HEK293 (cell line): ENCODE measurements around the gene TMEM135.

Experiments
- CTCF ChIA-PET: fragments of 350-600 bp; formaldehyde crosslinking; extraction: SDS; loops from one replicate; lab custom pipeline; 2021; ENCODE audit warnings: antibody characterized with exemption; lab: Yijun Ruan, JAX
- POLR2A ChIA-PET: fragments of 300-600 bp; formaldehyde crosslinking; extraction: SDS; loops from one replicate; lab custom pipeline; 2020; ENCODE audit warnings: antibody characterized with exemption, inconsistent platforms; lab: Yijun Ruan, JAX
- H3K27ac ChIP-seq: fragments of 200-500 bp; sonication (Bioruptor generic); 2 replicates; pipeline ENCODE4 v1.5.1; 2014; ENCODE audit warnings: low read depth, low read length, control low read depth, inconsistent platforms; ENCODE audit errors: extremely low read depth
- H3K36me3 ChIP-seq, 2 experiments: fragments of 200-500 bp in 1 of 2; sonication (Bioruptor generic) in 1 of 2; 1 replicate in 1 of 2; 2 replicates in 1 of 2; pipeline ENCODE4 v1.5.1; 2014 to 2017; ENCODE audit warnings: inconsistent platforms in 2 of 2, low read length in 2 of 2; ENCODE audit not compliant: control insufficient read depth in 2 of 2, insufficient read depth in 1 of 2
- H3K4me1 ChIP-seq: fragments of 200-500 bp; sonication (Bioruptor generic); 2 replicates; pipeline ENCODE4 v1.5.1; 2014; ENCODE audit warnings: mild to moderate bottlenecking, low read length, inconsistent platforms; ENCODE audit not compliant: control insufficient read depth, insufficient read depth
- H3K4me3 ChIP-seq: 2 replicates; pipeline ENCODE4 v1.5.1; 2011; ENCODE audit warnings: low read depth, mild to moderate bottlenecking, control low read depth, low read length, moderate library complexity
- H3K9me3 ChIP-seq: fragments of 200-500 bp; sonication (Bioruptor generic); 2 replicates; pipeline ENCODE4 v1.5.1; 2014; ENCODE audit warnings: low read depth, low read length, inconsistent platforms; ENCODE audit not compliant: control insufficient read depth, insufficient read depth
- FEZF1 ChIP-seq: fragments of 450-650 bp; formaldehyde crosslinking; IDR thresholded peaks from 2 replicates; pipeline ENCODE4 v1.5.1; 2016; ENCODE audit warnings: missing biosample characterization, missing genetic modification characterization
- IKZF3 ChIP-seq: fragments of 450-650 bp; IDR thresholded peaks from 2 replicates; pipeline ENCODE4 v1.5.0; 2018; ENCODE audit warnings: missing biosample characterization, mild to moderate bottlenecking, missing genetic modification characterization, moderate library complexity
- KLF10 ChIP-seq: fragments of 450-650 bp; IDR thresholded peaks from 2 replicates; pipeline ENCODE4 v1.5.1; 2018; ENCODE audit warnings: missing biosample characterization, mild to moderate bottlenecking, missing genetic modification characterization
- PRDM1 ChIP-seq: fragments of 450-650 bp; formaldehyde crosslinking; IDR thresholded peaks from 2 replicates; pipeline ENCODE4; 2016; ENCODE audit warnings: missing biosample characterization, missing genetic modification characterization
- PRDM2 ChIP-seq: fragments of 450-650 bp; formaldehyde crosslinking; IDR thresholded peaks from 2 replicates; pipeline ENCODE4 v1.5.1; 2016; ENCODE audit warnings: missing biosample characterization, missing genetic modification characterization, borderline replicate concordance
- ZBTB44 ChIP-seq: fragments of 450-650 bp; IDR thresholded peaks from 2 replicates; pipeline ENCODE4 v1.5.1; 2018; ENCODE audit warnings: missing biosample characterization, mild to moderate bottlenecking, missing genetic modification characterization
- ZNF169 ChIP-seq: fragments of 450-650 bp; formaldehyde crosslinking; IDR thresholded peaks from 2 replicates; pipeline ENCODE4 v1.5.1; 2016; ENCODE audit warnings: missing biosample characterization, missing genetic modification characterization
- ZNF174 ChIP-seq: fragments of 450-650 bp; formaldehyde crosslinking; IDR thresholded peaks from 2 replicates; pipeline ENCODE4 v1.5.0; 2017; ENCODE audit warnings: missing biosample characterization, mild to moderate bottlenecking, missing genetic modification characterization
- ZNF18 ChIP-seq: fragments of 450-650 bp; formaldehyde crosslinking; IDR thresholded peaks from 2 replicates; pipeline ENCODE4 v1.5.1; 2016; ENCODE audit warnings: missing biosample characterization, missing genetic modification characterization
- ZNF221 ChIP-seq: fragments of 450-650 bp; formaldehyde crosslinking; IDR thresholded peaks from 2 replicates; pipeline ENCODE4 v1.5.1; 2017; ENCODE audit warnings: missing biosample characterization, missing genetic modification characterization, borderline replicate concordance
- ZNF248 ChIP-seq: fragments of 450-650 bp; formaldehyde crosslinking; IDR thresholded peaks from 2 replicates; pipeline ENCODE4 v1.5.1; 2017; ENCODE audit warnings: missing biosample characterization, missing genetic modification characterization
- ZNF274 ChIP-seq, 2 experiments: fragments of 200-500 bp in 1 of 2; fragments of 450-650 bp in 1 of 2; sonication (Bioruptor generic) in 1 of 2; formaldehyde crosslinking in 1 of 2; IDR thresholded peaks; 2 replicates each; pipeline versions ENCODE4 v1.5.1 to v1.6.1; 2014 to 2016; ENCODE audit warnings: borderline replicate concordance in 1 of 2, inconsistent platforms in 1 of 2, low read length in 1 of 2, missing biosample characterization in 1 of 2, missing genetic modification characterization in 1 of 2
- ZNF350 ChIP-seq: fragments of 450-650 bp; formaldehyde crosslinking; IDR thresholded peaks from 2 replicates; pipeline ENCODE4 v1.5.0; 2017; ENCODE audit warnings: missing biosample characterization, mild to moderate bottlenecking, missing genetic modification characterization
- ZNF549 ChIP-seq: fragments of 450-650 bp; IDR thresholded peaks from 2 replicates; pipeline ENCODE4 v1.5.1; 2018; ENCODE audit warnings: missing biosample characterization, missing genetic modification characterization, mild to moderate bottlenecking, inconsistent platforms, moderate library complexity
- ZNF555 ChIP-seq: fragments of 450-650 bp; formaldehyde crosslinking; conservative IDR thresholded peaks from 2 replicates; pipeline ENCODE4 v1.5.1; 2017; ENCODE audit warnings: missing biosample characterization, mild to moderate bottlenecking, missing genetic modification characterization, inconsistent platforms
- ZNF596 ChIP-seq: fragments of 450-650 bp; IDR thresholded peaks from 2 replicates; pipeline ENCODE4 v1.5.0; 2018; ENCODE audit warnings: missing biosample characterization, mild to moderate bottlenecking, missing genetic modification characterization, moderate library complexity
- ZNF610 ChIP-seq: fragments of 450-650 bp; formaldehyde crosslinking; IDR thresholded peaks from 2 replicates; pipeline ENCODE4 v1.5.1; 2016; ENCODE audit warnings: missing biosample characterization, missing genetic modification characterization, borderline replicate concordance
- ZNF621 ChIP-seq: fragments of 450-650 bp; formaldehyde crosslinking; IDR thresholded peaks from 2 replicates; pipeline ENCODE4 v1.5.1; 2017; ENCODE audit warnings: missing biosample characterization, missing genetic modification characterization
- ZNF623 ChIP-seq: fragments of 450-650 bp; formaldehyde crosslinking; IDR thresholded peaks from 2 replicates; pipeline ENCODE4 v1.5.1; 2016; ENCODE audit warnings: missing biosample characterization, missing genetic modification characterization
- ZNF660 ChIP-seq: fragments of 450-650 bp; IDR thresholded peaks from 2 replicates; pipeline ENCODE4 v1.5.1; 2018; ENCODE audit warnings: missing biosample characterization, mild to moderate bottlenecking, missing genetic modification characterization
- ZNF677 ChIP-seq: fragments of 450-650 bp; IDR thresholded peaks from 2 replicates; pipeline ENCODE4 v1.5.0; 2018; ENCODE audit warnings: missing biosample characterization, mild to moderate bottlenecking, missing genetic modification characterization, moderate library complexity
- ZNF785 ChIP-seq: fragments of 450-650 bp; formaldehyde crosslinking; IDR thresholded peaks from 2 replicates; pipeline ENCODE4 v1.5.1; 2016; ENCODE audit warnings: missing biosample characterization, missing genetic modification characterization
- ZNF843 ChIP-seq: fragments of 450-650 bp; formaldehyde crosslinking; IDR thresholded peaks from 2 replicates; pipeline ENCODE4 v1.5.1; 2016; ENCODE audit warnings: missing biosample characterization, missing genetic modification characterization
- TF ChIP-seq, protein P1 (sequence below): fragments of 450-650 bp; formaldehyde crosslinking; IDR thresholded peaks from 2 replicates; pipeline ENCODE4 v1.5.1; 2016; ENCODE audit warnings: missing biosample characterization, missing genetic modification characterization

Gene TMEM135

GRCh38 chr11:87176044-87176443 is 138.3 kb downstream of the TMEM135 start:
- H3K27ac ChIP-seq: no peak overlapping the region
- no peak for TF ChIP-seq ZNF555
- TF ChIP-seq ZNF221 (tag by site-specific recombination): no peak
- no peak for TF ChIP-seq ZBTB44 (tag by site-specific recombination)
- no peak for TF ChIP-seq ZNF785 (tag by site-specific recombination)
- TF ChIP-seq KLF10 (tag by site-specific recombination): no peak
- TF ChIP-seq ZNF623: no peak
- no peaks in the 10 kb centered on the region; a peak in 1 of 3 replicates for H3K36me3 ChIP-seq
- CTCF ChIA-PET: no interaction called here
- POLR2A ChIA-PET: no interaction called here
- H3K4me1 ChIP-seq: no peaks in the 10 kb centered on the region
- no peaks in the 10 kb centered on the region for H3K9me3 ChIP-seq
- H3K4me3 ChIP-seq: no peak overlapping the region

- ChIA-PET POLR2A (no interaction called here), CTCF (no interaction called here)
- TF ChIP-seq ZNF660 (tag by site-specific recombination) (no peak), ZNF350 (no peak), ZNF621 (tag by site-specific recombination) (no peak), IKZF3 (no peak), ZNF248 (tag by site-specific recombination) (no peak), PRDM1 (tag by site-specific recombination) (no peak), ZNF549 (tag by site-specific recombination) (no peak), ZNF596 (no peak), ZNF677 (tag by site-specific recombination) (no peak), ZNF174 (tag by site-specific recombination) (no peak), ZNF843 (tag by site-specific recombination) (no peak), ZNF610 (no peak), ZNF18 (tag by site-specific recombination) (no peak), FEZF1 (tag by site-specific recombination) (no peak), ZNF274 (IDR thresholded peaks at IDR 0.05; ENCODE audit: low read length) (no peak), ZNF274 (tag by site-specific recombination; IDR thresholded peaks at IDR 0.05; ENCODE audit: borderline replicate concordance) (no peak), PRDM2 (tag by site-specific recombination) (no peak), ZNF169 (no peak)
- TF ChIP-seq, protein P1, sequence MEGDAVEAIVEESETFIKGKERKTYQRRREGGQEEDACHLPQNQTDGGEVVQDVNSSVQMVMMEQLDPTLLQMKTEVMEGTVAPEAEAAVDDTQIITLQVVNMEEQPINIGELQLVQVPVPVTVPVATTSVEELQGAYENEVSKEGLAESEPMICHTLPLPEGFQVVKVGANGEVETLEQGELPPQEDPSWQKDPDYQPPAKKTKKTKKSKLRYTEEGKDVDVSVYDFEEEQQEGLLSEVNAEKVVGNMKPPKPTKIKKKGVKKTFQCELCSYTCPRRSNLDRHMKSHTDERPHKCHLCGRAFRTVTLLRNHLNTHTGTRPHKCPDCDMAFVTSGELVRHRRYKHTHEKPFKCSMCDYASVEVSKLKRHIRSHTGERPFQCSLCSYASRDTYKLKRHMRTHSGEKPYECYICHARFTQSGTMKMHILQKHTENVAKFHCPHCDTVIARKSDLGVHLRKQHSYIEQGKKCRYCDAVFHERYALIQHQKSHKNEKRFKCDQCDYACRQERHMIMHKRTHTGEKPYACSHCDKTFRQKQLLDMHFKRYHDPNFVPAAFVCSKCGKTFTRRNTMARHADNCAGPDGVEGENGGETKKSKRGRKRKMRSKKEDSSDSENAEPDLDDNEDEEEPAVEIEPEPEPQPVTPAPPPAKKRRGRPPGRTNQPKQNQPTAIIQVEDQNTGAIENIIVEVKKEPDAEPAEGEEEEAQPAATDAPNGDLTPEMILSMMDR (tag by site-specific recombination): no peak
- Histone ChIP-seq H3K27ac (no peak overlapping the region), H3K4me3 (no peak overlapping the region), H3K4me1 (no peaks in the 10 kb centered on the region), H3K9me3 (no peaks in the 10 kb centered on the region), H3K36me3 (no peaks in the 10 kb centered on the region; a peak in 1 of 3 replicates)
Measured at GRCh38 chr11:87179621-87180020, 141.9 kb downstream of the TMEM135 start.
